Loucy (cell line): ENCODE measurements around the gene PLXDC1.

Experiments
- H2AFZ ChIP-seq: fragments of 200-600 bp; sonication (generic); 2 replicates; pipeline ENCODE4 v1.6.0; 2016; ENCODE audit warnings: antibody characterized with exemption, mild to moderate bottlenecking, low read length, moderate library complexity
- H3F3A ChIP-seq: fragments of 200-600 bp; 2 replicates; pipeline ENCODE4 v1.6.0; 2016; ENCODE audit warnings: antibody characterized with exemption, low read depth, mild to moderate bottlenecking
- H3K27me3 ChIP-seq: fragments of 200-600 bp; sonication (generic); 2 replicates; pipeline ENCODE4 v1.6.1; 2014; ENCODE audit warnings: low read length, mild to moderate bottlenecking; ENCODE audit not compliant: insufficient read depth, poor library complexity, severe bottlenecking
- H3K36me3 ChIP-seq: fragments of 200-600 bp; sonication (generic); 2 replicates; pipeline ENCODE4 v1.6.1; 2016; ENCODE audit warnings: low read length; ENCODE audit not compliant: insufficient read depth
- H3K4me1 ChIP-seq: fragments of 200-600 bp; sonication (generic); 2 replicates; pipeline ENCODE4 v1.5.1; 2014; ENCODE audit warnings: low read length, mild to moderate bottlenecking; ENCODE audit not compliant: insufficient read depth, poor library complexity, severe bottlenecking
- H3K4me2 ChIP-seq: fragments of 200-600 bp; sonication (generic); 2 replicates; pipeline ENCODE4 v1.6.0; 2014; ENCODE audit warnings: antibody characterized with exemption, low read length, low read depth, mild to moderate bottlenecking; ENCODE audit not compliant: poor library complexity, severe bottlenecking
- H3K4me3 ChIP-seq: fragments of 200-600 bp; sonication (generic); 2 replicates; pipeline ENCODE4 v1.5.1; 2014; ENCODE audit warnings: low read length, mild to moderate bottlenecking, mixed read lengths; ENCODE audit not compliant: poor library complexity, severe bottlenecking
- H3K79me2 ChIP-seq: fragments of 200-600 bp; sonication (generic); 2 replicates; pipeline ENCODE4 v1.6.1; 2014; ENCODE audit warnings: low read length; ENCODE audit not compliant: insufficient read depth
- H3K9ac ChIP-seq: fragments of 200-600 bp; sonication (generic); 2 replicates; pipeline ENCODE4 v1.6.0; 2014; ENCODE audit warnings: mild to moderate bottlenecking, low read depth, low read length, moderate library complexity; ENCODE audit not compliant: poor library complexity, severe bottlenecking
- H3K9me2 ChIP-seq: fragments of 200-600 bp; sonication (generic); replicated peaks from 2 replicates; pipeline ENCODE4 v1.6.1; 2016; ENCODE audit warnings: low read depth, low read length, mixed read lengths
- H3K9me3 ChIP-seq: fragments of 200-600 bp; sonication (generic); 2 replicates; pipeline ENCODE4 v1.6.1; 2014; ENCODE audit warnings: mild to moderate bottlenecking, antibody characterized with exemption, low read length, low read depth; ENCODE audit not compliant: insufficient read depth
- H4K20me1 ChIP-seq: fragments of 200-600 bp; sonication (generic); 2 replicates; pipeline ENCODE4 v1.6.0; 2014; ENCODE audit warnings: antibody characterized with exemption, low read length, mild to moderate bottlenecking; ENCODE audit not compliant: insufficient read depth, poor library complexity, severe bottlenecking
- EZH2phosphoT487 ChIP-seq: fragments of 200-600 bp; IDR thresholded peaks from 2 replicates; pipeline ENCODE4 v1.6.1; 2018; ENCODE audit warnings: antibody characterized with exemption, mild to moderate bottlenecking, moderate library complexity, borderline replicate concordance
- TF ChIP-seq, protein P1 (sequence below): fragments of 200-600 bp; sonication (generic); conservative IDR thresholded peaks from 2 replicates; pipeline ENCODE4 v1.5.1; 2014; ENCODE audit warnings: mild to moderate bottlenecking, antibody characterized with exemption, low read length

Gene PLXDC1

DNA sequence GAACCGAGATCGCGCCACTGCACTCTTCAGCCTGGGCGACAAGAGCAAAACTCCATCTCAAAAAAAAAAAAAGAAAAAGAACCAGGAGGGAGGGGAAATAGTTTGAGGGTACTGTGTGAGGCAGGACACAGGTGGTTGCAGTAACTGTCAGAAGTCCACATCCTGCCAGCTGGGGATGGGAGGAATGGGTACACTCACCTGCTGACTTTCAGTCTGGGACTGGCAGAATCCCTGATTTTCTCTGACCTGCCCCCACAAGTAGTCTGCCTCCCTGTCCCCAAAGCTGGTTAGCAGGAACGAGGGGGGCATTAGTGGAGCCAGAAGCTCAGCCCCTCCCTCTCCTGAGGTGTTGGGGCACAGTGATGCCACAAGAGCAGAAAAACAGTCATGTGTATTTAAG lies 21.6 kb upstream of the PLXDC1 start:
- no peaks in the 10 kb centered on the region for H3K79me2 ChIP-seq
- peak overlapping the region; percentile 27 for H3K4me3 ChIP-seq
- H2AFZ ChIP-seq: no peak overlapping the region
- H3K9me2 ChIP-seq: no peaks in the 10 kb centered on the region
- H3K36me3 ChIP-seq: peaks cover 29% of the 10 kb centered on the region; the same call in 1 of the 2 replicates
- no peaks in the 10 kb centered on the region for H3K9me3 ChIP-seq
- 0 out of 2 replicates have a peak, but pooled peaks cover 2% of the 10 kb centered on the region for H3F3A ChIP-seq
- H3K9ac ChIP-seq: peak overlapping the region; percentile 61
- H4K20me1 ChIP-seq: no peaks in the 10 kb centered on the region
- no peaks in the 10 kb centered on the region for H3K27me3 ChIP-seq
- H3K4me1 ChIP-seq: peaks cover 79% of the 10 kb centered on the region
- H3K4me2 ChIP-seq: peak overlapping the region; percentile 58
- TF ChIP-seq, protein P1, sequence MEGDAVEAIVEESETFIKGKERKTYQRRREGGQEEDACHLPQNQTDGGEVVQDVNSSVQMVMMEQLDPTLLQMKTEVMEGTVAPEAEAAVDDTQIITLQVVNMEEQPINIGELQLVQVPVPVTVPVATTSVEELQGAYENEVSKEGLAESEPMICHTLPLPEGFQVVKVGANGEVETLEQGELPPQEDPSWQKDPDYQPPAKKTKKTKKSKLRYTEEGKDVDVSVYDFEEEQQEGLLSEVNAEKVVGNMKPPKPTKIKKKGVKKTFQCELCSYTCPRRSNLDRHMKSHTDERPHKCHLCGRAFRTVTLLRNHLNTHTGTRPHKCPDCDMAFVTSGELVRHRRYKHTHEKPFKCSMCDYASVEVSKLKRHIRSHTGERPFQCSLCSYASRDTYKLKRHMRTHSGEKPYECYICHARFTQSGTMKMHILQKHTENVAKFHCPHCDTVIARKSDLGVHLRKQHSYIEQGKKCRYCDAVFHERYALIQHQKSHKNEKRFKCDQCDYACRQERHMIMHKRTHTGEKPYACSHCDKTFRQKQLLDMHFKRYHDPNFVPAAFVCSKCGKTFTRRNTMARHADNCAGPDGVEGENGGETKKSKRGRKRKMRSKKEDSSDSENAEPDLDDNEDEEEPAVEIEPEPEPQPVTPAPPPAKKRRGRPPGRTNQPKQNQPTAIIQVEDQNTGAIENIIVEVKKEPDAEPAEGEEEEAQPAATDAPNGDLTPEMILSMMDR: no peak
- TF ChIP-seq EZH2phosphoT487: no peak

DNA sequence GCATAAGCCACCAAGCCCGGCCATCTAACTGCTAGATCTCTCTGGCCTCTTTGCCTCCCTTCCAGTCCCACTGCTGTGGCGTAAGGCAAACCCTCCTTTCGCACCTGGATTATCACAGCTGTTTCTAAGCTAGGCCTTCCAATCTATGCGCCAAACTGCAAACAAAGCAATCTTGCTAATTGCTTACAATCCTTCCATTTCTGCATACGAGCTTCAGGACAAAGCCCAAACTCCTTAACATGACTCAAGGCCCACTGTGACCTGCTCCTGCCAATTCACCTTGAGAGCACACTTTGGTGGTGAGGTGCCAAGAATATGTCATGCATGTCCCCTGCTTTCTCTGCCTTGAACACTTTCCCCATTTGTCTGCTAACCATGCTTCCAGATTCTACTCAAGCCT lies 20.5 kb upstream of the PLXDC1 start:
- no peaks in the 10 kb centered on the region for H3K27me3 ChIP-seq
- H3K36me3 ChIP-seq: peaks cover 17% of the 10 kb centered on the region; the same call in 1 of the 2 replicates
- no peaks in the 10 kb centered on the region for H4K20me1 ChIP-seq
- H3K4me3 ChIP-seq: no peak overlapping the region
- no peaks in the 10 kb centered on the region for H3K9me3 ChIP-seq
- no peaks in the 10 kb centered on the region for H3K79me2 ChIP-seq
- H3K9ac ChIP-seq: peak overlapping the region; percentile 61
- peak overlapping the region; percentile 58 for H3K4me2 ChIP-seq
- H2AFZ ChIP-seq: no peak overlapping the region
- H3K4me1 ChIP-seq: peaks cover 85% of the 10 kb centered on the region
- H3K9me2 ChIP-seq: no peaks in the 10 kb centered on the region
- TF ChIP-seq EZH2phosphoT487: no peak
- TF ChIP-seq, protein P1: no peak
- peaks cover 10% of the 10 kb centered on the region for H3F3A ChIP-seq

DNA sequence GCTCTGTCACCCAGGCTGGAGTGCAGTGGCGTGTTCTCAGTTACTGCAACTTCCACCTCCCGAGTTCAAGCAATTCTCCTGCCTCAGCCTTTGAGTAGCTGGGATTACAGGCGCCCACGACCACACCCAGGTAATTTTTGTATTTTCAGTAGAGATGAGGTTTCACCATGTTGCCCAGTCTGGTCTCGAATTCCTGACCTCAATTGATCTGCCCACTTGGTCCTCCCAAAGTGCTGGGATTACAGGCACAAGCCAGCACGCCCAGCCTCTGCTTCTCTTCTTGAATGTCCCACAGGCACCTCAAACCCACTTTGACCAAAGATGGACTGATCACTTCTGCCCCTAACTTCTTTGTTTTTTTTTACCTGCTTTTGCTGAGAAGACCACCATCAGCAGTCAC lies 19.1 kb upstream of the PLXDC1 start:
- H4K20me1 ChIP-seq: no peaks in the 10 kb centered on the region
- H3K9ac ChIP-seq: peak overlapping the region; percentile 59
- H3K9me3 ChIP-seq: no peaks in the 10 kb centered on the region
- H3K9me2 ChIP-seq: no peaks in the 10 kb centered on the region
- no peaks in the 10 kb centered on the region for H3K79me2 ChIP-seq
- H3K4me3 ChIP-seq: no peak overlapping the region
- H3K4me1 ChIP-seq: peaks cover 87% of the 10 kb centered on the region
- H2AFZ ChIP-seq: no peak overlapping the region
- TF ChIP-seq EZH2phosphoT487: no peak
- TF ChIP-seq, protein P1: no peak
- H3K27me3 ChIP-seq: no peaks in the 10 kb centered on the region
- peaks cover 15% of the 10 kb centered on the region for H3F3A ChIP-seq
- peaks cover 5% of the 10 kb centered on the region; the same call in 1 of the 2 replicates for H3K36me3 ChIP-seq
- peak overlapping the region; percentile 35 for H3K4me2 ChIP-seq
